HG02840 (cell line): Measurements from ENCODE around the gene SRPRB.

Source experiments
- ATAC-seq: cut with Tn5 transposase; IDR thresholded peaks from one replicate; pipeline ENCODE4 v1.9.1; 2021; ENCODE audit warnings: mild to moderate bottlenecking, moderate library complexity, moderate number of reproducible peaks; ENCODE audit not compliant: unreplicated experiment, low FRiP score

Gene SRPRB

GRCh38 chr3:133825969-133826727 lies 20.5 kb downstream of the SRPRB start:
- ATAC-seq: no peak

- ATAC-seq: no peak
Measured at GRCh38 chr3:133827136-133827535, 21.5 kb downstream of the SRPRB start.

- ATAC-seq: no peak
Measured at GRCh38 chr3:133827684-133828083, 22.1 kb downstream of the SRPRB start.

- ATAC-seq: no peak
Measured at GRCh38 chr3:133828576-133829309, 23.1 kb downstream of the SRPRB start.

GRCh38 chr3:133829310-133829707 lies 23.7 kb downstream of the SRPRB start:
- no peak for ATAC-seq

GRCh38 chr3:133830071-133830470 lies 24.5 kb downstream of the SRPRB start:
- ATAC-seq: no peak

- no peak for ATAC-seq
Measured at GRCh38 chr3:133831966-133832801, 26.6 kb downstream of the SRPRB start.

GRCh38 chr3:133832802-133833144 lies 27.2 kb downstream of the SRPRB start:
- ATAC-seq: no peak

GRCh38 chr3:133833267-133833666 lies 27.7 kb downstream of the SRPRB start:
- no peak for ATAC-seq

- no peak for ATAC-seq
Measured at GRCh38 chr3:133833880-133834620, 28.4 kb downstream of the SRPRB start.

- no peak for ATAC-seq
Measured at GRCh38 chr3:133834621-133835417, 29.2 kb downstream of the SRPRB start.

GRCh38 chr3:133835418-133835743 lies 29.8 kb downstream of the SRPRB start:
- no peak for ATAC-seq

- ATAC-seq: no peak
Measured at GRCh38 chr3:133835961-133836360, 30.3 kb downstream of the SRPRB start.

GRCh38 chr3:133836497-133837158 lies 31.0 kb downstream of the SRPRB start:
- no peak for ATAC-seq

GRCh38 chr3:133837487-133838295 lies 32.1 kb downstream of the SRPRB start:
- ATAC-seq: no peak

GRCh38 chr3:133838296-133838789 lies 32.7 kb downstream of the SRPRB start:
- no peak for ATAC-seq

- ATAC-seq: no peak
Measured at GRCh38 chr3:133838916-133839800, 33.5 kb downstream of the SRPRB start.
